WTC11 (cell line): Measurements from ENCODE around the gene ARHGEF28.

Experiments used
- CREB1 ChIP-seq: sonication (generic); formaldehyde crosslinking; IDR thresholded peaks from 2 replicates; pipeline ENCODE4 v1.8.0; 2023; ENCODE audit warnings: mild to moderate bottlenecking, missing genetic modification reagents
- TF ChIP-seq, protein P1 (sequence below): fragments of 200-600 bp; IDR thresholded peaks from 2 replicates; pipeline ENCODE4 v1.8.0; 2022; ENCODE audit warnings: antibody characterized with exemption
- TF ChIP-seq, protein P2 (sequence below): sonication (generic); formaldehyde crosslinking; IDR thresholded peaks from 2 replicates; pipeline ENCODE4 v1.8.1; 2022; ENCODE audit warnings: low read depth, mild to moderate bottlenecking, moderate library complexity, missing genetic modification reagents, borderline replicate concordance
- TF ChIP-seq, protein P3 (sequence below): fragments of 250-450 bp; sonication (Bioruptor Pico); IDR thresholded peaks from 2 replicates; pipeline ENCODE4 v2.1.2; 2022; ENCODE audit warnings: mild to moderate bottlenecking, moderate library complexity
- TF ChIP-seq, protein P4 (sequence below): sonication (generic); formaldehyde crosslinking; IDR thresholded peaks from 2 replicates; pipeline ENCODE4 v1.8.0; 2022; ENCODE audit warnings: mild to moderate bottlenecking, missing genetic modification reagents
- TF ChIP-seq, protein P5 (sequence below): sonication (generic); formaldehyde crosslinking; IDR thresholded peaks from 2 replicates; pipeline ENCODE4 v1.8.1; 2023; ENCODE audit warnings: mild to moderate bottlenecking, moderate library complexity, missing genetic modification reagents
- TF ChIP-seq, protein P6 (sequence below): sonication (generic); formaldehyde crosslinking; IDR thresholded peaks from 2 replicates; pipeline ENCODE4 v1.8.1; 2023; ENCODE audit warnings: mild to moderate bottlenecking, missing genetic modification reagents, borderline replicate concordance
- TF ChIP-seq, protein P7 (sequence below): sonication (generic); formaldehyde crosslinking; IDR thresholded peaks from 2 replicates; pipeline ENCODE4 v1.8.0; 2022; ENCODE audit warnings: mild to moderate bottlenecking, missing genetic modification reagents

DNA sequence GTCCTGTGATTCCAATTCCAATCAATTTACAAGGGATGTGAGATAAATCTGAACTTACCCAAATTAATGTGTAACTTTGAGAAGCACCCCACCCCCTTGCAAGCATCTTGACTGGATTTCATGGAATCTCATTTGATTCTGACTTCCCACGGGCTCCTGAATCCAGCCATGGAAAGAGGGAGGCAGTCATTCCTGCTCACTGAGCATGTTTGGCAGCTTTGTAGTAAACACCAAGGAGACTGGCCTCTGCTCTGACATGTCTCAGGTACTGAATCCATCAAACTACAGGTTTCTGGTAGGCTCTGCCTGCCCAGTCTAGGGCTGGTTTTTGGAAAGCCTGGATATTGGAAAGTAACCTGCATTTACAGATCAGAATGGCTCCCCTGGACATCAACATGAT lies 357.6 kb downstream of the ARHGEF28 start:
- TF ChIP-seq CREB1 (CRISPR knock-in tag), result no peak
- TF ChIP-seq, protein P1, sequence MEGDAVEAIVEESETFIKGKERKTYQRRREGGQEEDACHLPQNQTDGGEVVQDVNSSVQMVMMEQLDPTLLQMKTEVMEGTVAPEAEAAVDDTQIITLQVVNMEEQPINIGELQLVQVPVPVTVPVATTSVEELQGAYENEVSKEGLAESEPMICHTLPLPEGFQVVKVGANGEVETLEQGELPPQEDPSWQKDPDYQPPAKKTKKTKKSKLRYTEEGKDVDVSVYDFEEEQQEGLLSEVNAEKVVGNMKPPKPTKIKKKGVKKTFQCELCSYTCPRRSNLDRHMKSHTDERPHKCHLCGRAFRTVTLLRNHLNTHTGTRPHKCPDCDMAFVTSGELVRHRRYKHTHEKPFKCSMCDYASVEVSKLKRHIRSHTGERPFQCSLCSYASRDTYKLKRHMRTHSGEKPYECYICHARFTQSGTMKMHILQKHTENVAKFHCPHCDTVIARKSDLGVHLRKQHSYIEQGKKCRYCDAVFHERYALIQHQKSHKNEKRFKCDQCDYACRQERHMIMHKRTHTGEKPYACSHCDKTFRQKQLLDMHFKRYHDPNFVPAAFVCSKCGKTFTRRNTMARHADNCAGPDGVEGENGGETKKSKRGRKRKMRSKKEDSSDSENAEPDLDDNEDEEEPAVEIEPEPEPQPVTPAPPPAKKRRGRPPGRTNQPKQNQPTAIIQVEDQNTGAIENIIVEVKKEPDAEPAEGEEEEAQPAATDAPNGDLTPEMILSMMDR, result no peak
- TF ChIP-seq, protein P2, sequence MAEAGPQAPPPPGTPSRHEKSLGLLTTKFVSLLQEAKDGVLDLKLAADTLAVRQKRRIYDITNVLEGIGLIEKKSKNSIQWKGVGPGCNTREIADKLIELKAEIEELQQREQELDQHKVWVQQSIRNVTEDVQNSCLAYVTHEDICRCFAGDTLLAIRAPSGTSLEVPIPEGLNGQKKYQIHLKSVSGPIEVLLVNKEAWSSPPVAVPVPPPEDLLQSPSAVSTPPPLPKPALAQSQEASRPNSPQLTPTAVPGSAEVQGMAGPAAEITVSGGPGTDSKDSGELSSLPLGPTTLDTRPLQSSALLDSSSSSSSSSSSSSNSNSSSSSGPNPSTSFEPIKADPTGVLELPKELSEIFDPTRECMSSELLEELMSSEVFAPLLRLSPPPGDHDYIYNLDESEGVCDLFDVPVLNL (CRISPR knock-in tag), result no peak
- TF ChIP-seq, protein P3, sequence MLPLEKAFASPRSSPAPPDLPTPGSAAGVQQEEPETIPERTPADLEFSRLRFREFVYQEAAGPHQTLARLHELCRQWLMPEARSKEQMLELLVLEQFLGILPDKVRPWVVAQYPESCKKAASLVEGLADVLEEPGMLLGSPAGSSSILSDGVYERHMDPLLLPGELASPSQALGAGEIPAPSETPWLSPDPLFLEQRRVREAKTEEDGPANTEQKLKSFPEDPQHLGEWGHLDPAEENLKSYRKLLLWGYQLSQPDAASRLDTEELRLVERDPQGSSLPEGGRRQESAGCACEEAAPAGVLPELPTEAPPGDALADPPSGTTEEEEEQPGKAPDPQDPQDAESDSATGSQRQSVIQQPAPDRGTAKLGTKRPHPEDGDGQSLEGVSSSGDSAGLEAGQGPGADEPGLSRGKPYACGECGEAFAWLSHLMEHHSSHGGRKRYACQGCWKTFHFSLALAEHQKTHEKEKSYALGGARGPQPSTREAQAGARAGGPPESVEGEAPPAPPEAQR, result no peak
- TF ChIP-seq, protein P4, sequence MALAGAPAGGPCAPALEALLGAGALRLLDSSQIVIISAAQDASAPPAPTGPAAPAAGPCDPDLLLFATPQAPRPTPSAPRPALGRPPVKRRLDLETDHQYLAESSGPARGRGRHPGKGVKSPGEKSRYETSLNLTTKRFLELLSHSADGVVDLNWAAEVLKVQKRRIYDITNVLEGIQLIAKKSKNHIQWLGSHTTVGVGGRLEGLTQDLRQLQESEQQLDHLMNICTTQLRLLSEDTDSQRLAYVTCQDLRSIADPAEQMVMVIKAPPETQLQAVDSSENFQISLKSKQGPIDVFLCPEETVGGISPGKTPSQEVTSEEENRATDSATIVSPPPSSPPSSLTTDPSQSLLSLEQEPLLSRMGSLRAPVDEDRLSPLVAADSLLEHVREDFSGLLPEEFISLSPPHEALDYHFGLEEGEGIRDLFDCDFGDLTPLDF (CRISPR knock-in tag), result no peak
- TF ChIP-seq, protein P5, sequence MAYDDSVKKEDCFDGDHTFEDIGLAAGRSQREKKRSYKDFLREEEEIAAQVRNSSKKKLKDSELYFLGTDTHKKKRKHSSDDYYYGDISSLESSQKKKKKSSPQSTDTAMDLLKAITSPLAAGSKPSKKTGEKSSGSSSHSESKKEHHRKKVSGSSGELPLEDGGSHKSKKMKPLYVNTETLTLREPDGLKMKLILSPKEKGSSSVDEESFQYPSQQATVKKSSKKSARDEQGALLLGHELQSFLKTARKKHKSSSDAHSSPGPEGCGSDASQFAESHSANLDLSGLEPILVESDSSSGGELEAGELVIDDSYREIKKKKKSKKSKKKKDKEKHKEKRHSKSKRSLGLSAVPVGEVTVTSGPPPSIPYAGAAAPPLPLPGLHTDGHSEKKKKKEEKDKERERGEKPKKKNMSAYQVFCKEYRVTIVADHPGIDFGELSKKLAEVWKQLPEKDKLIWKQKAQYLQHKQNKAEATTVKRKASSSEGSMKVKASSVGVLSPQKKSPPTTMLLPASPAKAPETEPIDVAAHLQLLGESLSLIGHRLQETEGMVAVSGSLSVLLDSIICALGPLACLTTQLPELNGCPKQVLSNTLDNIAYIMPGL (CRISPR knock-in tag), result no peak
- TF ChIP-seq, protein P6, sequence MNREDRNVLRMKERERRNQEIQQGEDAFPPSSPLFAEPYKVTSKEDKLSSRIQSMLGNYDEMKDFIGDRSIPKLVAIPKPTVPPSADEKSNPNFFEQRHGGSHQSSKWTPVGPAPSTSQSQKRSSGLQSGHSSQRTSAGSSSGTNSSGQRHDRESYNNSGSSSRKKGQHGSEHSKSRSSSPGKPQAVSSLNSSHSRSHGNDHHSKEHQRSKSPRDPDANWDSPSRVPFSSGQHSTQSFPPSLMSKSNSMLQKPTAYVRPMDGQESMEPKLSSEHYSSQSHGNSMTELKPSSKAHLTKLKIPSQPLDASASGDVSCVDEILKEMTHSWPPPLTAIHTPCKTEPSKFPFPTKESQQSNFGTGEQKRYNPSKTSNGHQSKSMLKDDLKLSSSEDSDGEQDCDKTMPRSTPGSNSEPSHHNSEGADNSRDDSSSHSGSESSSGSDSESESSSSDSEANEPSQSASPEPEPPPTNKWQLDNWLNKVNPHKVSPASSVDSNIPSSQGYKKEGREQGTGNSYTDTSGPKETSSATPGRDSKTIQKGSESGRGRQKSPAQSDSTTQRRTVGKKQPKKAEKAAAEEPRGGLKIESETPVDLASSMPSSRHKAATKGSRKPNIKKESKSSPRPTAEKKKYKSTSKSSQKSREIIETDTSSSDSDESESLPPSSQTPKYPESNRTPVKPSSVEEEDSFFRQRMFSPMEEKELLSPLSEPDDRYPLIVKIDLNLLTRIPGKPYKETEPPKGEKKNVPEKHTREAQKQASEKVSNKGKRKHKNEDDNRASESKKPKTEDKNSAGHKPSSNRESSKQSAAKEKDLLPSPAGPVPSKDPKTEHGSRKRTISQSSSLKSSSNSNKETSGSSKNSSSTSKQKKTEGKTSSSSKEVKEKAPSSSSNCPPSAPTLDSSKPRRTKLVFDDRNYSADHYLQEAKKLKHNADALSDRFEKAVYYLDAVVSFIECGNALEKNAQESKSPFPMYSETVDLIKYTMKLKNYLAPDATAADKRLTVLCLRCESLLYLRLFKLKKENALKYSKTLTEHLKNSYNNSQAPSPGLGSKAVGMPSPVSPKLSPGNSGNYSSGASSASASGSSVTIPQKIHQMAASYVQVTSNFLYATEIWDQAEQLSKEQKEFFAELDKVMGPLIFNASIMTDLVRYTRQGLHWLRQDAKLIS (CRISPR knock-in tag), result no peak
- TF ChIP-seq, protein P7, sequence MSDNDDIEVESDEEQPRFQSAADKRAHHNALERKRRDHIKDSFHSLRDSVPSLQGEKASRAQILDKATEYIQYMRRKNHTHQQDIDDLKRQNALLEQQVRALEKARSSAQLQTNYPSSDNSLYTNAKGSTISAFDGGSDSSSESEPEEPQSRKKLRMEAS, result no peak
